ENCODE data around the gene NHSL1.

Gene NHSL1

GRCh38 chr6:138403324-138403800 is 95.9 kb downstream of the NHSL1 start:
- H3K27ac Mint-ChIP-seq: no peak overlapping the region
- peaks cover 20% of the 10 kb centered on the region for H3K36me3 Mint-ChIP-seq (ENCODE audit: low read depth)
- no peak for TF ChIP-seq CTCF (IDR thresholded peaks at IDR 0.05)
- DNase-seq: peak; percentile 54
- peaks cover 16% of the 10 kb centered on the region for H3K4me1 Mint-ChIP-seq
- peaks cover 12% of the 10 kb centered on the region for H3K27me3 Mint-ChIP-seq (ENCODE audit: low read depth, poor library complexity)
- H3K4me3 Mint-ChIP-seq: peak overlapping the region; percentile 80
- no peaks in the 10 kb centered on the region for H3K9me3 Mint-ChIP-seq

GRCh38 chr6:138402838-138403187 is 96.5 kb downstream of the NHSL1 start:
- peaks cover 12% of the 10 kb centered on the region for H3K27me3 Mint-ChIP-seq (ENCODE audit: low read depth, poor library complexity)
- peaks cover 16% of the 10 kb centered on the region for H3K4me1 Mint-ChIP-seq
- no peak for TF ChIP-seq CTCF (IDR thresholded peaks at IDR 0.05)
- H3K27ac Mint-ChIP-seq: no peak overlapping the region
- H3K36me3 Mint-ChIP-seq (ENCODE audit: low read depth): peaks cover 15% of the 10 kb centered on the region
- no peak for DNase-seq
- no peaks in the 10 kb centered on the region for H3K9me3 Mint-ChIP-seq
- H3K4me3 Mint-ChIP-seq: peak overlapping the region; percentile 80

GRCh38 chr6:138401960-138402837 is 97.1 kb downstream of the NHSL1 start:
- no peaks in the 10 kb centered on the region for H3K9me3 Mint-ChIP-seq
- DNase-seq: no peak
- H3K4me1 Mint-ChIP-seq: peaks cover 16% of the 10 kb centered on the region
- TF ChIP-seq CTCF (IDR thresholded peaks at IDR 0.05): no peak
- H3K4me3 Mint-ChIP-seq: peak overlapping the region; percentile 58
- H3K36me3 Mint-ChIP-seq (ENCODE audit: low read depth): peaks cover 10% of the 10 kb centered on the region
- peaks cover 12% of the 10 kb centered on the region for H3K27me3 Mint-ChIP-seq (ENCODE audit: low read depth, poor library complexity)
- no peak overlapping the region for H3K27ac Mint-ChIP-seq

GRCh38 chr6:138400326-138400725 is 99.0 kb downstream of the NHSL1 start:
- Mint-ChIP-seq H3K9me3 (no peaks in the 10 kb centered on the region), H3K27ac (no peak overlapping the region), H3K4me3 (no peak overlapping the region), H3K36me3 (ENCODE audit: low read depth) (no peaks in the 10 kb centered on the region), H3K4me1 (peaks cover 5% of the 10 kb centered on the region), H3K27me3 (ENCODE audit: low read depth, poor library complexity) (peaks cover 12% of the 10 kb centered on the region)
- no peak for TF ChIP-seq CTCF (IDR thresholded peaks at IDR 0.05)
- DNase-seq: no peak

GRCh38 chr6:138397128-138398122 is 101.9 kb downstream of the NHSL1 start:
- Mint-ChIP-seq H3K4me1 (no peaks in the 10 kb centered on the region), H3K9me3 (no peaks in the 10 kb centered on the region), H3K36me3 (ENCODE audit: low read depth) (no peaks in the 10 kb centered on the region), H3K27me3 (ENCODE audit: low read depth, poor library complexity) (peaks cover 8% of the 10 kb centered on the region), H3K4me3 (no peak overlapping the region), H3K27ac (no peak overlapping the region)
- no peak for DNase-seq
- TF ChIP-seq CTCF (IDR thresholded peaks at IDR 0.05): no peak

Measured in nephron progenitor cell (in vitro differentiated cells).